Measurements from ENCODE around the gene PLEKHG1. TPM values are rescaled to one million over a fixed set of nuclear protein-coding genes. Genes with fewer than 3 reads are reported as not detected.

The PLEKHG1 gene
- total and polyA plus RNA-seq, 2 donors (not counting 1 experiment from before 2014, with no cell fraction given), result 66.2 to 450 TPM

- no peak for TF ChIP-seq CTCF (IDR thresholded peaks at IDR 0.05)
- TF ChIP-seq EZH2 (IDR thresholded peaks at IDR 0.05; ENCODE audit: borderline replicate concordance, insufficient read depth, low read depth, low read length, poor library complexity, severe bottlenecking), result no peak
- H3K9ac ChIP-seq (ENCODE audit: low read length), result no peak overlapping the region
- Mint-ChIP-seq H3K4me3 (no peak overlapping the region), H3K4me1 (no peaks in the 10 kb centered on the region), H3K9me3 (ENCODE audit: insufficient read depth) (no peaks in the 10 kb centered on the region), H3K27ac (no peak overlapping the region), H3K27me3 (peaks cover 22% of the 10 kb centered on the region)
- POLR2A ChIA-PET, result no interaction called here
- no peak for DNase-seq
- CTCF ChIA-PET, result no interaction called here
- no peaks in the 10 kb centered on the region for H3K36me3 ChIP-seq (replicated peaks in 1 of 2; ENCODE audit: control extremely low read depth in 1 of 2, control insufficient read depth in 1 of 2, extremely low read depth in 1 of 2, insufficient read depth in 2 of 2, low read length in 1 of 2)
- no peak overlapping the region for H3K4me3 ChIP-seq (ENCODE audit: control extremely low read depth in 1 of 5, extremely low read depth in 1 of 5, insufficient read depth in 1 of 5, low read depth in 2 of 5, low read length in 4 of 5)
- H3K79me2 ChIP-seq (ENCODE audit: control insufficient read depth, insufficient read depth, low read length), result no peaks in the 10 kb centered on the region
- no peaks in the 10 kb centered on the region for H3K9me3 ChIP-seq (ENCODE audit: control extremely low read depth in 1 of 3, control insufficient read depth in 2 of 3, insufficient read depth in 1 of 3, low read length in 2 of 3)
- no peaks in the 10 kb centered on the region for H3K4me1 ChIP-seq (ENCODE audit: control insufficient read depth in 2 of 2, insufficient read depth in 2 of 2, low read length in 2 of 2)
- no peaks in the 10 kb centered on the region for H4K20me1 ChIP-seq (ENCODE audit: control insufficient read depth, insufficient read depth, low read length, poor library complexity, severe bottlenecking)
- H3K27me3 ChIP-seq (replicated peaks in 1 of 4; ENCODE audit: control extremely low read depth in 1 of 4, control insufficient read depth in 3 of 4, insufficient read depth in 4 of 4, low read length in 3 of 4), result peaks cover 0 to 27% (median 15%) of the 10 kb centered on the region in 4 experiments
- no peak overlapping the region for H3K27ac ChIP-seq (ENCODE audit: low read length in 2 of 2)
- intact Hi-C loops (cut with micrococcal nuclease), result no loop called here
- no peak for ATAC-seq (ENCODE audit: low read depth)
- H2AFZ ChIP-seq (ENCODE audit: insufficient read depth, low read depth, low read length, poor library complexity, severe bottlenecking), result no peak overlapping the region
- H3K4me2 ChIP-seq (replicated peaks; ENCODE audit: low read depth, low read length, poor library complexity, severe bottlenecking), result no peak overlapping the region
Observed at GRCh38 chr6:150566486-150566885, 33.2 kb upstream of the PLEKHG1 start.

- H3K9me3 ChIP-seq (ENCODE audit: control extremely low read depth in 1 of 3, control insufficient read depth in 2 of 3, insufficient read depth in 1 of 3, low read length in 2 of 3), result no peaks in the 10 kb centered on the region
- H3K4me3 ChIP-seq (ENCODE audit: control extremely low read depth in 1 of 5, extremely low read depth in 1 of 5, insufficient read depth in 1 of 5, low read depth in 2 of 5, low read length in 4 of 5), result no peak overlapping the region
- WGBS (ENCODE audit: insufficient coverage), result 100% methylated on average over 1 of the region's 3 CpGs
- peaks cover 0 to 31% (median 17%) of the 10 kb centered on the region in 4 experiments for H3K27me3 ChIP-seq (replicated peaks in 1 of 4; ENCODE audit: control extremely low read depth in 1 of 4, control insufficient read depth in 3 of 4, insufficient read depth in 4 of 4, low read length in 3 of 4)
- ChIA-PET POLR2A (no interaction called here), CTCF (no interaction called here)
- H3K79me2 ChIP-seq (ENCODE audit: control insufficient read depth, insufficient read depth, low read length), result no peaks in the 10 kb centered on the region
- no peak overlapping the region for H3K27ac Mint-ChIP-seq
- H3K9me3 Mint-ChIP-seq (ENCODE audit: insufficient read depth), result no peaks in the 10 kb centered on the region
- H3K4me1 ChIP-seq (ENCODE audit: control insufficient read depth in 2 of 2, insufficient read depth in 2 of 2, low read length in 2 of 2), result no peaks in the 10 kb centered on the region
- no peaks in the 10 kb centered on the region for H3K36me3 ChIP-seq (replicated peaks in 1 of 2; ENCODE audit: control extremely low read depth in 1 of 2, control insufficient read depth in 1 of 2, extremely low read depth in 1 of 2, insufficient read depth in 2 of 2, low read length in 1 of 2)
- H3K27ac ChIP-seq (ENCODE audit: low read length in 2 of 2), result no peak overlapping the region
- H3K4me2 ChIP-seq (replicated peaks; ENCODE audit: low read depth, low read length, poor library complexity, severe bottlenecking), result no peak overlapping the region
- intact Hi-C loops (cut with micrococcal nuclease), result no loop called here
- H4K20me1 ChIP-seq (ENCODE audit: control insufficient read depth, insufficient read depth, low read length, poor library complexity, severe bottlenecking), result no peaks in the 10 kb centered on the region
- DNase-seq (no peak), ATAC-seq (ENCODE audit: low read depth) (no peak)
- TF ChIP-seq CTCF (IDR thresholded peaks at IDR 0.05), result no peak
- TF ChIP-seq EZH2 (IDR thresholded peaks at IDR 0.05; ENCODE audit: borderline replicate concordance, insufficient read depth, low read depth, low read length, poor library complexity, severe bottlenecking), result no peak
- H3K27me3 Mint-ChIP-seq, result peaks cover 28% of the 10 kb centered on the region
- no peak overlapping the region for H2AFZ ChIP-seq (ENCODE audit: insufficient read depth, low read depth, low read length, poor library complexity, severe bottlenecking)
- no peak overlapping the region for H3K9ac ChIP-seq (ENCODE audit: low read length)
- H3K4me1 Mint-ChIP-seq, result no peaks in the 10 kb centered on the region
- no peak overlapping the region for H3K4me3 Mint-ChIP-seq
Observed at GRCh38 chr6:150567380-150567779, 32.3 kb upstream of the PLEKHG1 start.
